A673 (cell line): ENCODE measurements around the gene TTC7B. TPM values are rescaled to one million over a fixed set of nuclear protein-coding genes. Genes with fewer than 3 reads are reported as not detected.

ENCODE experiments used
- BruUV-seq: library from RNA; stranded (reverse); fragments of 400-500 nt; replicated peaks from 2 replicates; lab custom pipeline; 2021; lab: Mats Ljungman, UMichigan
- CTCF ChIA-PET: fragments of 300-600 bp; sonication (Branson Sonifier 250); formaldehyde crosslinking; loops from one replicate; lab custom pipeline; 2022; ENCODE audit warnings: antibody characterized with exemption; lab: Charles Lee
- POLR2A ChIA-PET: fragments of 300-600 bp; sonication (Branson Sonifier 250); formaldehyde crosslinking; loops from one replicate; lab custom pipeline; 2022; ENCODE audit warnings: antibody characterized with exemption; ENCODE audit not compliant: low non-redundant PET; lab: Charles Lee
- DNase-seq: peaks from one replicate; pipeline ENCODE4 v3.0.0-alpha.2; 2015; ENCODE audit warnings: low spot score
- H3K27ac ChIP-seq: fragments of 200-600 bp; sonication (generic); 2 replicates; pipeline ENCODE4 v1.5.1; 2016; ENCODE audit warnings: mixed run types, low read depth, mild to moderate bottlenecking, mixed read lengths, antibody characterized with exemption, low read length; ENCODE audit not compliant: poor library complexity, severe bottlenecking
- H3K27me3 ChIP-seq: fragments of 200-600 bp; sonication (generic); replicated peaks from 2 replicates; pipeline ENCODE4 v1.6.1; 2017; ENCODE audit warnings: mixed run types, low read depth, mild to moderate bottlenecking, mixed read lengths, antibody characterized with exemption, low read length; ENCODE audit not compliant: insufficient read depth, poor library complexity
- H3K36me3 ChIP-seq: fragments of 200-600 bp; sonication (generic); 2 replicates; pipeline ENCODE4 v1.6.1; 2016; ENCODE audit warnings: mixed run types, mild to moderate bottlenecking, mixed read lengths, antibody characterized with exemption, low read length; ENCODE audit not compliant: insufficient read depth, poor library complexity, severe bottlenecking
- H3K4me1 ChIP-seq: fragments of 200-600 bp; sonication (generic); 2 replicates; pipeline ENCODE4 v1.6.1; 2017; ENCODE audit warnings: mixed run types, mild to moderate bottlenecking, mixed read lengths, antibody characterized with exemption, low read length; ENCODE audit not compliant: insufficient read depth, poor library complexity, severe bottlenecking
- H3K4me3 ChIP-seq: fragments of 200-600 bp; sonication (generic); 2 replicates; pipeline ENCODE4 v1.5.1; 2016; ENCODE audit warnings: low read depth, mixed run types, mild to moderate bottlenecking, mixed read lengths, low read length; ENCODE audit not compliant: poor library complexity, severe bottlenecking
- H3K9me3 ChIP-seq: fragments of 200-600 bp; sonication (generic); 2 replicates; pipeline ENCODE4 v1.6.1; 2016; ENCODE audit warnings: mixed run types, low read depth, mild to moderate bottlenecking, mixed read lengths, antibody characterized with exemption, low read length; ENCODE audit not compliant: poor library complexity, severe bottlenecking
- CTCF ChIP-seq: fragments of 300-800, 200-600 bp; sonication (generic); conservative IDR thresholded peaks from 2 replicates; pipeline ENCODE4 v1.5.1; 2017; ENCODE audit warnings: low read depth, mild to moderate bottlenecking, antibody characterized with exemption, low read length, moderate library complexity, mixed read lengths
- EZH2 ChIP-seq: fragments of 200-600 bp; sonication (generic); IDR thresholded peaks from 2 replicates; pipeline ENCODE4 v1.6.1; 2017; ENCODE audit warnings: borderline replicate concordance, low read depth, mild to moderate bottlenecking, mixed read lengths, antibody characterized with exemption, low read length; ENCODE audit not compliant: poor library complexity, severe bottlenecking
- intact Hi-C: fragments of 100-400 bp; cut with micrococcal nuclease; formaldehyde crosslinking; loops from one replicate; pipeline ENCODE4 v1.10.0; 2022; ENCODE audit not compliant: unreplicated experiment
- total RNA-seq: library from RNA; stranded (reverse); gene quantifications from 2 replicates; pipeline ENCODE4 v1.2.3, GENCODE V29; 2021

The TTC7B gene
- total RNA-seq, 1 experiment from 2014 or later: 39.2 TPM

- H3K4me1 ChIP-seq: no peaks in the 10 kb centered on the region
- H3K9me3 ChIP-seq: no peaks in the 10 kb centered on the region
- no peak overlapping the region for H3K4me3 ChIP-seq
- POLR2A ChIA-PET: no interaction called here
- CTCF ChIA-PET: interaction anchor here (0.7 kb wide), 1 partner anchor 15 kb away, joined by 3 read pairs; no protein-coding TSS in a partner anchor
- H3K36me3 ChIP-seq: no peaks in the 10 kb centered on the region
- no peak overlapping the region for H3K27ac ChIP-seq
- no peak for DNase-seq
- BruUV-seq: no TSS peak
- H3K27me3 ChIP-seq: no peaks in the 10 kb centered on the region
- intact Hi-C loops: no loop called here
- TF ChIP-seq CTCF: no peak
- no peak for TF ChIP-seq EZH2
These were observed 154.4 kb downstream of the TTC7B start for GRCh38 chr14:90661866-90662265.

GRCh38 chr14:90660865-90661570 is 155.2 kb downstream of the TTC7B start:
- Histone ChIP-seq H3K9me3 (no peaks in the 10 kb centered on the region), H3K4me1 (no peaks in the 10 kb centered on the region), H3K4me3 (no peak overlapping the region), H3K36me3 (no peaks in the 10 kb centered on the region), H3K27ac (no peak overlapping the region), H3K27me3 (no peaks in the 10 kb centered on the region)
- no TSS peak for BruUV-seq
- CTCF ChIA-PET: no interaction called here
- no peak for DNase-seq
- POLR2A ChIA-PET: no interaction called here
- intact Hi-C loops: no loop called here
- TF ChIP-seq CTCF (no peak), EZH2 (no peak)

GRCh38 chr14:90659156-90659555 is 157.1 kb downstream of the TTC7B start:
- H3K27ac ChIP-seq: no peak overlapping the region
- DNase-seq: no peak
- intact Hi-C loops: no loop called here
- H3K9me3 ChIP-seq: no peaks in the 10 kb centered on the region
- H3K36me3 ChIP-seq: no peaks in the 10 kb centered on the region
- ChIA-PET CTCF (interaction anchor here (0.7 kb wide), 1 partner anchor 371 kb away, joined by 3 read pairs; no protein-coding TSS in a partner anchor), POLR2A (no interaction called here)
- H3K27me3 ChIP-seq: no peaks in the 10 kb centered on the region
- H3K4me1 ChIP-seq: peaks cover 12% of the 10 kb centered on the region
- H3K4me3 ChIP-seq: no peak overlapping the region
- BruUV-seq: no TSS peak
- TF ChIP-seq CTCF (no peak), EZH2 (no peak)
